Skeletal muscle satellite cell (primary cell): Measurements from ENCODE around the gene KIRREL1.

Experiments used
- H3K27me3 ChIP-seq: 2 replicates; pipeline ENCODE4 v1.7.0; 2013; ENCODE audit warnings: low read length; ENCODE audit not compliant: control insufficient read depth, insufficient read depth
- H3K36me3 ChIP-seq: 2 replicates; pipeline ENCODE4 v1.7.0; 2013; ENCODE audit warnings: mild to moderate bottlenecking, control low read depth, low read length; ENCODE audit not compliant: insufficient read depth
- H3K4me1 ChIP-seq: 2 replicates; pipeline ENCODE4 v1.7.0; 2013; ENCODE audit warnings: low read length; ENCODE audit not compliant: control insufficient read depth, insufficient read depth
- H3K4me2 ChIP-seq: 2 replicates; pipeline ENCODE4 v1.7.0; 2013; ENCODE audit warnings: mild to moderate bottlenecking, low read length
- H3K4me3 ChIP-seq: 2 replicates; pipeline ENCODE4 v1.7.0; 2013; ENCODE audit warnings: low read length
- H3K9ac ChIP-seq: 2 replicates; pipeline ENCODE4 v1.7.0; 2013; ENCODE audit warnings: mild to moderate bottlenecking, low read depth, low read length, moderate library complexity
- H3K9me3 ChIP-seq: replicated peaks from 2 replicates; pipeline ENCODE4 v1.7.0; 2013; ENCODE audit warnings: mild to moderate bottlenecking, control low read depth, low read length

Gene KIRREL1

DNA sequence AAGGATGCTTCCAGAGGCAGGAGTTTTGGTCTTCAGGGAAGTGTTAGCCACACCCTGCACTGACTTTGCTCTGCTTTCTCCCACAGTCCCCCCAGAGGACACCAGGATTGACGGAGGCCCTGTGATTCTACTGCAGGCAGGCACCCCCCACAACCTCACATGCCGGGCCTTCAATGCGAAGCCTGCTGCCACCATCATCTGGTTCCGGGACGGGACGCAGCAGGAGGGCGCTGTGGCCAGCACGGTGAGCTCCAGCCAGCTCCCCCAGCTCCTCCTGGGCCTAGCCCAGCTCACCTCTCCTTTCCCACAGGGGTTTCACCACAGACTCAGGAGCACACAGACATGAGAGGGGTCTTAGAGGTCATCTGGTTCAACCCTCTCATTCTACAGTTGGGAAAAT, 90.9 kb downstream of the KIRREL1 start:
- Histone ChIP-seq H3K9me3 (no peaks in the 10 kb centered on the region), H3K9ac (no peak overlapping the region), H3K4me3 (no peak overlapping the region), H3K4me1 (no peaks in the 10 kb centered on the region), H3K27me3 (no peaks in the 10 kb centered on the region), H3K4me2 (no peak overlapping the region), H3K36me3 (peaks cover 79% of the 10 kb centered on the region)

DNA sequence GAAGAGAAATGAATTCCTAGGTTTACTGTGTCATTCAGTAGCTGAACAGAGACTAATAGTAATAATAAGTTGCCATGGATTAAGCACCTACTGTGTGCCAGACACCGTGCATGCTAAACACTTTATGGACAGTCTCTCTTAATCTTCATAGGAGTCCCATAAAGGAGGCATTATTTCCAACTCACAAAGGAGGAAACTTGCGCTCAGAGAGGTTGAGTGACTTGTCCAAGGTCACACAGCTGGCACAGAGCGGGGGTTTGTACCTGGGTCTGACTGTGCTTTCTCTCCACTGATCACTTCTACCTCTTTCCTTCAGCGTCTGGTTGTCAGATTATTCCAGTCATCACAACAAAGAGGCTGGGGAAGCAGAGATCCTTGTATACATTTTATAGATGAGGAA, 91.3 kb downstream of the KIRREL1 start:
- Histone ChIP-seq H3K4me1 (no peaks in the 10 kb centered on the region), H3K27me3 (no peaks in the 10 kb centered on the region), H3K36me3 (peaks cover 79% of the 10 kb centered on the region), H3K9me3 (no peaks in the 10 kb centered on the region), H3K4me3 (no peak overlapping the region), H3K4me2 (no peak overlapping the region), H3K9ac (no peak overlapping the region)

DNA sequence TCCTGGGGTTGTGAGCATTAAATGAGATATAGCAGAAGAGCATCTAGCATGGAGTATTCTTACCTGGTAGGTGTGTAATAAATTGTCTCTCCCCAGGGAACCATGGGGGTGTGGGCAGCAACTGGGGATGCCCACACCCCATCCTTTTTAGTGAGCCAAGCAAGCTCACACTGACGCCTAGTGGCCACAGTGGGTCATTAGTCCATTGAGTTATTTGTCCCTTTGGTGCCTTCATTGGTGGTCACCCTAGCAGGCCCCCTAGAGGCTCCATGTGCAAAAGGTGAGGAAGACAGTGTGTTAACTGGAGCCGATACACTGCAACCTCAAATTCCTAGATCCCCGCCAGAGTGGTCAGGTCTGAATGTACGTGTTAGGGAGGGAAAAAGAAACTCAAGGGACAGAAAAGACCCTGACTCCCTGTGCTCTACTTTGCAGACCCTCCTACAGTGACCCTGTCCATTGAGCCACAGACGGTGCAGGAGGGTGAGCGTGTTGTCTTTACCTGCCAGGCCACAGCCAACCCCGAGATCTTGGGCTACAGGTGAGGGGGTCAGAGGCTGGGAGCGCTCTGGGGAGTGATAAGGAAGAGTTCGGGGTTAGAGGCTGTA, 94.0 kb downstream of the KIRREL1 start:
- Histone ChIP-seq H3K36me3 (peaks cover 83% of the 10 kb centered on the region), H3K4me3 (no peak overlapping the region), H3K4me1 (no peaks in the 10 kb centered on the region), H3K4me2 (no peak overlapping the region), H3K9me3 (no peaks in the 10 kb centered on the region), H3K9ac (no peak overlapping the region), H3K27me3 (no peaks in the 10 kb centered on the region)

DNA sequence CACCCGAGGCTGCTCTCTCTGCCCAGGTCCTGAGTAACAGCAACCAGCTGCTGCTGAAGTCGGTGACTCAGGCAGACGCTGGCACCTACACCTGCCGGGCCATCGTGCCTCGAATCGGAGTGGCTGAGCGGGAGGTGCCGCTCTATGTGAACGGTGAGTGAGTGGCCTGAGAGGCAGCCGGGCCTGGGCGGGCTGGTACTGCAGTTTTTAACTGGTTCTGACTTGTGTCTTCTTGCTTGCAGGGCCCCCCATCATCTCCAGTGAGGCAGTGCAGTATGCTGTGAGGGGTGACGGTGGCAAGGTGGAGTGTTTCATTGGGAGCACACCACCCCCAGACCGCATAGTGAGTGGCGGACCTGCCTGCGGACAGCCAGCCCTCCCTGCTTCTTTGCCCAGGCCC, 96.0 kb downstream of the KIRREL1 start:
- Histone ChIP-seq H3K4me3 (no peak overlapping the region), H3K9me3 (no peaks in the 10 kb centered on the region), H3K36me3 (peaks cover 87% of the 10 kb centered on the region), H3K4me2 (no peak overlapping the region), H3K27me3 (no peaks in the 10 kb centered on the region), H3K9ac (no peak overlapping the region), H3K4me1 (no peaks in the 10 kb centered on the region)

DNA sequence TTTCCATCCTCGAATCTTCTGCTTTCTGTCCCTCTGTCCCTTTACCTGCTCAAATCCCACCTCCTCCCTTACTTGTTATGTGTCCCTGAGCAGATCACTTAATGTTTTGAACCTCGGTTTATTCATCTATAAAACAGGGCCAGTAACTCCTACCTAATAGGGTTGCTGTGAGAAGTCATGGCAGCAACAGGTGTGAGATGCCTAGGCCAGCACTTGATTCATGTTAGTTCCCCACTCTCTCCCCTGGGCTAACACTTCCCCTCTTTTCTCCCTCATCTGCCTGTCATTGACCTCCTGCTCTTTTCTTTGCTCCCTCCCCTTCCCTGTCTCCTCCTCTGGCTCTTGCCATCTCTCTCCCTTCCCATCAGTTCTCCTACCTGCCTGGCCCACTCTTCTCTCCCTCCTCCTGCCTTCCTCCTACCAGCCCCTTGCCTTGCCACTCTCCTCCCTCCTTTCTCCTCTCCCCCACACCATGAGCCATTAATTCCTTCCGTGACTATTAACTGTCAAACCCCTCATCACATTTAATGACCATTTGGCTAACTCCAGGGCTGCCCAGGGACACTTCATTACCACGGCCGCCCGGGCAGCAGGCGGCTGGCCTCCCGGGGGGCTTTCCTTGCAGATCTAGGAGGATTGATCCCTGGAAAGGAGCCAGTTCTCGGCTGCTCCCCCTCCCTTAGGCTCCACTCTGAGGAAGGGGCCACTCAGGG, 96.6 kb downstream of the KIRREL1 start:
- Histone ChIP-seq H3K4me1 (no peaks in the 10 kb centered on the region), H3K9ac (no peak overlapping the region), H3K27me3 (no peaks in the 10 kb centered on the region), H3K36me3 (peaks cover 87% of the 10 kb centered on the region), H3K9me3 (no peaks in the 10 kb centered on the region), H3K4me3 (no peak overlapping the region), H3K4me2 (no peak overlapping the region)

DNA sequence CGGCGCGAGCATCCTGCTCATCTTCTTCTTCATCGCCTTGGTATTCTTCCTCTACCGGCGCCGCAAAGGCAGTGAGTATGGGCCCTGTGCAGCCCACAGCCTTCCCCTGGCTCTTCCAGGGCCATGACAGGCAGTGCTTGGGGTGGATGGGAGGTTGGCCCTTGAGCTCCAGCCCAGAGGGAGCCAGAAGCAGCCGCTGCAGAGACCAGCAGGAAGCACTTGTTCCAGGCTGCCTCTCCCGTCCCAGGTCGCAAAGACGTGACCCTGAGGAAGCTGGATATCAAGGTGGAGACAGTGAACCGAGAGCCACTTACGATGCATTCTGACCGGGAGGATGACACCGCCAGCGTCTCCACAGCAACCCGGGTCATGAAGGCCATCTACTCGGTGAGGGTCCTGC, 99.9 kb downstream of the KIRREL1 start:
- no peaks in the 10 kb centered on the region for H3K9me3 ChIP-seq
- H3K4me1 ChIP-seq: no peaks in the 10 kb centered on the region
- no peak overlapping the region for H3K4me3 ChIP-seq
- H3K27me3 ChIP-seq: no peaks in the 10 kb centered on the region
- peaks cover 82% of the 10 kb centered on the region for H3K36me3 ChIP-seq
- H3K9ac ChIP-seq: no peak overlapping the region
- H3K4me2 ChIP-seq: no peak overlapping the region

DNA sequence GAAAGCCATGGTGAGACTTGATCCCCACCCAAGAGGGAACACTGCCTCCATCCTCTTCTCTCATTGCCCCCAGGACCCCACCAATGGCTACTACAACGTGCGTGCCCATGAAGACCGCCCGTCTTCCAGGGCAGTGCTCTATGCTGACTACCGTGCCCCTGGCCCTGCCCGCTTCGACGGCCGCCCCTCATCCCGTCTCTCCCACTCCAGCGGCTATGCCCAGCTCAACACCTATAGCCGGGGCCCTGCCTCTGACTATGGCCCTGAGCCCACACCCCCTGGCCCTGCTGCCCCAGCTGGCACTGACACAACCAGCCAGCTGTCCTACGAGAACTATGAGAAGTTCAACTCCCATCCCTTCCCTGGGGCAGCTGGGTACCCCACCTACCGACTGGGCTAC, 101.1 kb downstream of the KIRREL1 start:
- Histone ChIP-seq H3K36me3 (peaks cover 75% of the 10 kb centered on the region), H3K9ac (no peak overlapping the region), H3K9me3 (no peaks in the 10 kb centered on the region), H3K4me3 (no peak overlapping the region), H3K27me3 (no peaks in the 10 kb centered on the region), H3K4me2 (no peak overlapping the region), H3K4me1 (no peaks in the 10 kb centered on the region)

DNA sequence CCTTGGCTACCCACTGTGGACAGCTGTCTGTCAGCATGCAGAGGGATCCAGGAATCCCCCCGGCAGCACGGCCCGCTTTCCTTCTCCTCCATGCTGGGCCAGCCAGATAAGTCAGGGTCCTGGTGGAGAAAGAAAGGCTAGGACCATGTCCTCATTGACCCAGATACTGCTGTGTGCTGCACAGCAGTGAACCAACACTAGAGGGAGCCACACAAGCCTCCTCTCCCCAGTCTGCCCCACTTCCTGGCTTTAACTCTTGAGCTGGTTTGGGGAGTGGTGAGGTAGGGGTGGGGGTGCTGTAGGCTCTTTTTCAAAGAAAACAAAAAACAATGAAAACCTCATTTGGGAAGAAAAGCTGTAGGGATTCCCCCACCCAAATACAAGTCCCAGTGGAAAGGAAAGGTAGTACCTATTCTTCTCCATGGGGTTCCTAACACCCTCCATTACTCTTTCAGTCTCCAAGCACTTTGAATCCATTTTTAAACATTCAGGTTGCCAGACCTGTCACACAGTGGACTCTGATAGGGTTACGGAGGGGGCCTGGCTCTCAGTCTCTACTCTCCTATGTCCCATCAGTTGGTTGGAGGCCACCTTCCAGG, 102.4 kb downstream of the KIRREL1 start:
- Histone ChIP-seq H3K4me2 (no peak overlapping the region), H3K4me1 (no peaks in the 10 kb centered on the region), H3K27me3 (no peaks in the 10 kb centered on the region), H3K36me3 (peaks cover 62% of the 10 kb centered on the region), H3K4me3 (no peak overlapping the region), H3K9ac (no peak overlapping the region), H3K9me3 (no peaks in the 10 kb centered on the region)

DNA sequence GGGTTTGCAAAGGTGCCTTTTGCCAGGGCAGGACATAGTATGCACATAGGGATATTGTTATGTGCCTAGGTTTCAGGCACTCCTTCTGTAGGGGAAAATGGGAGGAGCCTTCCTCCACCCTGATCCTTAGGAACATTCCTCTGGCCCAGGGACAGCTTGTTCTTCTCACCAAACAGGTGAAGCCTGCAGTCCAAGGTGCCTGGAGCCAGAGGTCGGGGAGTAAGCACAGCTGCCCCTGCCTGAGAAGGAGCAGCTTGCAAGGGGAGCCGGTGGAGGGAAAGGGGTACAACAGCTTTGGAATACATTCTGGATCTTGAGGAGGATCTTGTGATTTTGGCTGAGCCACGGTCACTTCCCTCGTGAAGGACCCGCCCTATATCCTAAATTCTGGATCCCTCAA, 104.8 kb downstream of the KIRREL1 start:
- Histone ChIP-seq H3K27me3 (no peaks in the 10 kb centered on the region), H3K4me1 (peaks cover 14% of the 10 kb centered on the region), H3K4me3 (no peak overlapping the region), H3K9me3 (no peaks in the 10 kb centered on the region), H3K4me2 (no peak overlapping the region), H3K9ac (no peak overlapping the region), H3K36me3 (peaks cover 43% of the 10 kb centered on the region)

DNA sequence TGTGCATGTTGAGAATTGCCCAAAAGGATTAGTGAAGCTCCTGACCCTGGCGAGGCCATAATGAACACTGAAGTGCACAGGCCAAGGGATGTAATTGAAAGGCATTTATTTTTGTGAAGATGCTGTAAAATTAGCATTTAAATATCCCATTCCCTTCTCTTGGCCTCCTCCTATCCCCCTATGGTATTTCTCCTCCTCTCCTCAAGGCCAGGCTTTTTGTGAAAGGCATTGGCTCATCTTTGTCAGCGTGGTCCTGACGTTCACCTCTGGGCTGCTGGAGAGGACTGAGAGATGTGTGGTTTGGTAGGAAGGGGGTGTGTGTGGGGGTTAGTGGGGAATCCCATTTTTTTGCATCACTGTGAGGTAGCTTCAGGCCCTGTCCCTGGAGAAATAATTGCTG, 105.7 kb downstream of the KIRREL1 start:
- Histone ChIP-seq H3K4me3 (no peak overlapping the region), H3K27me3 (no peaks in the 10 kb centered on the region), H3K4me2 (no peak overlapping the region), H3K9me3 (no peaks in the 10 kb centered on the region), H3K9ac (no peak overlapping the region), H3K36me3 (peaks cover 34% of the 10 kb centered on the region), H3K4me1 (peaks cover 14% of the 10 kb centered on the region)

DNA sequence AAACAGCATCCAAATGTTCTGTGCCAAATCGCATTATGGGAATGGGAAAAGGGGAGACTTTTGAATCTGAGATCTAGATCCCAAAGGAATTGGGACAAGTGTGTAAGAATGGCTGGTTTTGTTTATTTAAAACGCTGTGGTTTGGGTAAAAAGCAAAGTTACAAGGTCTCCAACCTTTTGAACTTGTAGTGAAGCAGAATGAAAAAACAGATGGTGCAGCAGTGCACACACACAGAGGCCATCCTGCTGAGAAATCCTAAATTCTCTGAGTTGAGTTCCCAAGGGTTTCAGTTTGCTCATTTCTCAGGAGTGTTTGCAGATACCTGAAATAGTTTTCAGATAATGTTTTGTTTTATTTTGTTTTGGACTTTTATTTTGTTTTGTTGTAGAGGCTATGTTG, 107.1 kb downstream of the KIRREL1 start:
- peaks cover 14% of the 10 kb centered on the region for H3K4me1 ChIP-seq
- no peak overlapping the region for H3K4me2 ChIP-seq
- peaks cover 21% of the 10 kb centered on the region for H3K36me3 ChIP-seq
- H3K9ac ChIP-seq: no peak overlapping the region
- H3K27me3 ChIP-seq: no peaks in the 10 kb centered on the region
- no peak overlapping the region for H3K4me3 ChIP-seq
- no peaks in the 10 kb centered on the region for H3K9me3 ChIP-seq

DNA sequence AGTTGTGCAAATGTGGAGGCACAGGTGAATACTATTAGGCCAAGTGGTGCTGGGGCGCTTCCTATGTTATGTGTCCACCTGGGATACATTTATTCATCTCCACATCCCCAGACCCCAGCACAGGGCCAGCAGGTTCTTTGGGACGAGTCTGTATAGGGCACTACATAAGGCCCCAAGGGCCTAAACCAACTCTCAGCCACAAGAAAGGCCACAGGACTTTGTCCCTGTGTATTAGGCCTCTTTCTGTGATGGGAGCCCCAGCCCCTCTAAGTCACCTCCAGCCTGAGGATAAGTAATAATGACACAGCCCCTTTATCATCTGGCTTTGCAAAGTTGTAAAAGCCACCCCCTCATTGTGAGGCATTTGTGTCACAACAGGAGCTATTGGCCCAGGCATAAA, 108.0 kb downstream of the KIRREL1 start:
- H3K4me2 ChIP-seq: no peak overlapping the region
- no peaks in the 10 kb centered on the region for H3K27me3 ChIP-seq
- H3K4me1 ChIP-seq: peaks cover 14% of the 10 kb centered on the region
- H3K36me3 ChIP-seq: peaks cover 11% of the 10 kb centered on the region
- H3K9ac ChIP-seq: no peak overlapping the region
- H3K9me3 ChIP-seq: no peaks in the 10 kb centered on the region
- no peak overlapping the region for H3K4me3 ChIP-seq
